Measurements from ENCODE around the gene KCNE2. TPM values are rescaled to one million over a fixed set of nuclear protein-coding genes. Genes with fewer than 3 reads are reported as not detected.

KCNE2 gene, protein sequence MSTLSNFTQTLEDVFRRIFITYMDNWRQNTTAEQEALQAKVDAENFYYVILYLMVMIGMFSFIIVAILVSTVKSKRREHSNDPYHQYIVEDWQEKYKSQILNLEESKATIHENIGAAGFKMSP
- 0.69 TPM for total RNA-seq

DNA sequence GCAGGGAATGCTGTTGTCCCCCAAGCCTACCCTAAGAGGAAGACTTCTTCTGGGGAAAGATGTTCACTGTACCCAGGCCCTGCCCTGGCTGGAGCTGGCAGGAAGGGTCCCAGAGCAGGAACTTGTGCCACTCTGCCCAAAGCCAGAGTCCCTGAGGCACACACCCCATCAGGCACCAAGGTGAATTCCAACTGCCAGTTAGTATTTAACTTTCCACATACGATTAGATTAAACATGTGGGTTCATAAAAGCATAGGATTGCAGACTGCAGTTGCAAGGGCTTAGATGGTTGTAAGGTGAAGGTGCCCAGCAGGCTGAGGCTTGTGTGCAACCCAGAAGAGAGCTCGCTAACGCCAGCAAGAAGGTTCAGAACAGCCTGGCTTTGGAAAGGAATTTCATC lies at the start of gene KCNE2:
Gene KCNE2 (plus strand): TSS at position 274 of the 400 bp plus-strand sequence. CDS start 6,473 bp downstream, outside the sequence.
- no peak for DNase-seq

DNA sequence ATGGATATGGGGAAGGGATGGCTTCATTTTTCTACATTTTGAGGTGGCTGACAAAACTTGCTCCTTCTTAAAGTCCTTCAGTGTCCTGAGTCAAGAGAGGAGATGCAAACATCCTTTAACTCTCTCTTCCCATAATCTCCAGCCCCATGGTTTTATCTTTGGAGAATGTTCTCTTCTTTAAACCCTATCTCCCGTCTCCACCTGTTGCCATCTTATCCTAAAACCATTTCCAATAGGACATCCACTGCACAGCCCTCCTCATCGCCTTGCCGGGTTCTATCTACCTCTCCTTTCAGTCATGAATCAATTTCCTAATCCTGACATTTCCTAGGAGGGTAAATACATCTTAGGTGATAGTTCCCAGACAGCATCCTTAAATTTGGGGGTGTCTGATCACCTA lies 44.2 kb upstream of the KCNE2 start:
- DNase-seq = no peak

DNA sequence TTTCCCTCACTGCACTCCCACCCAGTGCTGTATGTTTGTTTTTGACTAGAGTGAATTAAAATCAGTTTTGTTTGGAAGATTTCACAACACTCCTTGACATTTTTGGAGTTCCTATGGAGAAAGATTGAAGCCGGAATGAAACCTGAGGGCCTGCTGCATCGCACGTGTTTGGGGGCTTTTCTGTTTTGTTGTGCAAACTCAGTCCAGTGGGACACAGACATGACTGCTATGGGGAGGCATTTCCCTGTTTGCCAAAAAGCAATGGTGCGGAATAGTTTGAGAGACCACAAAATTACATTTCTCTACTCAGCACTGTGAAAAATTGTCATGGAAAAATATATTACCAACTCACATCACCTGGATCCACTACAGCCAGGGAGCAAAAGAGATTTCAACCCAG lies 43.8 kb upstream of the KCNE2 start:
- no peak for DNase-seq

DNA sequence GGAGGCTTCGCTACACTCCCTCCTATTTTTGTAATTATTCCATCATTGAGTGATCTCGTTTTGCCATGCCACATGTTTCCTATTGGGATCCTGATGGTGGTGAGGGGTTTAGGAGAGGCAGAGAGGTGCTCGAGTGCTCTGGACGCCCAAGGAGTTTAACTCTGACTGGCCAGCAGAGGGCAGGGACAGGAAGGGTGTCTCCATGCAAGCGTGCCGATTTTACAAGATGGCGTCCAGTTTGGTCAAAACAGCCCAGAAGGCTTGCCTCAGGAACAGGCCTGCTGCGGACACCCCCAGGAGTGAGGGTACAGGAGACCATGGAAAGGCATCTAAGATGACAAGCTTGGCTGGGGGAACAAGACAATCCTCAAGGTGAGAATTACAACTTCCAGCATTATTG lies 33.8 kb upstream of the KCNE2 start:
- DNase-seq = no peak

DNA sequence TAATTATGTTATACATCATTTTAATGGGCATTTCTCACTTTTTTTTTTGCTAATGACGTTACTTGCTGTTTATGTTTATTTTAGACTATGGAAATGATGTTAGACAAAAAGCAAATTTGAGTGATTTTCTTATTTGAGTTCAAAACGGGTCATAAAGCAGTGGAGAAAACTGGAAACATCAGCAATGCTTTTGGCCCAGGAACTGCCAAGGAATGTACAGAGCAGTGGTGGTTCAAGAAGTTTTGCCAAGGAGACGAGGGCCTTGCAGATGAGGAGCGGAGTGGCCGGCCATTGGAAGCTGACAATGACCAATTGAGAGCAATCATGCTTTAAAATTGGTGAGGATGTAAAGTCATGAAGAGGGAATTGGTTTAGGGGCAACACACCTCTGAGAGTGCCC lies 32.1 kb upstream of the KCNE2 start:
- DNase-seq = no peak

DNA sequence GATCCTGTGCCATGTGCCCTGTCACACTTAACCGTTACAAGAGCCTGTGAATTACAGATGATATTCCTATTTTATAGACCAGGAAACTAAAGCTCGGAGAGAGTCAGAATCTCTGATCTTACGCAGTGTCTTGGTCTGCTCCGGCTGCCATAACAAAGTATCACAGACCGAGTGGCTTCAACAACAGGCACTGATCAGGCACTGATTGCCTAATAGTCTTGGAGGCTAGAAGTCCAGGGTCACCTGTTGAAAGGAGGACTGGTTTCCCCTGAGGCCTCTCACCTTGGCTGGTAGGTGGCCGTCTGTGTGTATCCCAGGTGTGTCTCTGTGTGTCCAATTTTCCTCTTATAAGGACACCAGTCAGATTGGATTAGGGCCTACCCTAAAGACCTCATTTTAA lies 31.5 kb upstream of the KCNE2 start:
- no peak for DNase-seq

DNA sequence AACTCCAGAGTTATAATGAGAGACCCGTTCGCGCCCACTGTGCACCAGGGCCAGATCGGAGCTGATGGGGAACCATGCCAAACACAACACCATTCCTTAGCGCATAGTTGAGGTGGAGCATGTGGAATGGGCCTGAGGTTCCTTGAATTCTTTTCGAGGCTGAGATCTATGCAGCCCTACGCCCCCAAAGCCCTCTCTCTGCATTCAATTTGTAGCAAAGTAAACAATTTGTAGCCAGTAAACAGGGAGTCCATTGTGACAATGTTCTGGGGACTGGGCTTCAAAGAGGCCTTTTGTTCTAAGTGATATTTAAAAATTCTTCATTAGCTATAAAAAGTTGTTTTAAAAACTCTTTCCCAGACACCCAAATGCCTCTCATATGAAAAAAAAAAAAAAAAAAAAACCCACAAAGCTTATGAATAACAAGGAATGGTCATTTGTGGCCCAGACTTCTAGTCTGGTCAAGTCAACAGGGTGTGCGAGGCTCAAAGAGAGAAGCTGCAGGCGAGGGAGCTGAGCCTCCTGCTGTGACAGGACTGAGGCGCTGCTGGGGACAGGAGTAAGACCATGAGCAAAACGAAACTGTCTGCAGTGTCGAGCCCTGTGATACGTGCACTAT lies 30.6 kb upstream of the KCNE2 start:
- DNase-seq = no peak

DNA sequence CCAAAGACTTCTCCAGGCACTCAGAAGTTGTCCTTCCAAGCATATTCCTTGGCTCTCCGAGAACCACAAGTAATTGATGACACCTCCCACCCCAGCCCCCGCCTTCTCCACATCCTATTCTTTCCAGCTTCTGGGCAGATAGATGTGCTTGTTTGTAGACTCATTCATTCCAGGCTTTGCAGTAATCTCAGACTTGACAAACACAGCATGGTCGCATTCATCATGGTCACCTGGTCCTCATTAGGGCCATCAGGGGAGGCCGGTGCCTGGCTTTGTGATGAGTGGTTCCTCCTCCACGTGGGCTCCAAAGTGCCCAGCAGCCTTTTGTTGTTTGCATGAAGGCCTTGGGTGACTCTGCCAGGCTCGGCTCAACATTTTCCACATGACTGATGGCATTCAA lies 28.5 kb upstream of the KCNE2 start:
- DNase-seq = no peak

DNA sequence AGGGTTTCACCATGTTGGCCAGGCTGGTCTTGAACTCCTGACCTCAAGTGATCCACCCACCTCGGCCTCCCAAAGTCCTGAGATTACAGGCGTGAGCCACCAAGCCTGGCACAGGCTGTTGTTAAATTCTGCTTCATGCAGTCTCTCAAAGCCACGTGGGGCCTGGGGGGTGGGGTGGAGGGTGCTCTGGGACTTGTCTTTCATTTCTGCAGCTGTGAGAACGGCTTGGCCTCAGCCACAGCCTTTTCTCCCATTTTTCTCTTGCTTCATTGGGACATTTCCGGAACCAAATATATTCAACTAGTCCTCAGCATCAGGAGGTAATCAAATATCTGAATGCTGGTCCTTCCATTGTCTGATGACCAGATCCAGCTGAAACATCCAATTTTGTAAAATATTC lies 27.6 kb upstream of the KCNE2 start:
- DNase-seq = no peak

DNA sequence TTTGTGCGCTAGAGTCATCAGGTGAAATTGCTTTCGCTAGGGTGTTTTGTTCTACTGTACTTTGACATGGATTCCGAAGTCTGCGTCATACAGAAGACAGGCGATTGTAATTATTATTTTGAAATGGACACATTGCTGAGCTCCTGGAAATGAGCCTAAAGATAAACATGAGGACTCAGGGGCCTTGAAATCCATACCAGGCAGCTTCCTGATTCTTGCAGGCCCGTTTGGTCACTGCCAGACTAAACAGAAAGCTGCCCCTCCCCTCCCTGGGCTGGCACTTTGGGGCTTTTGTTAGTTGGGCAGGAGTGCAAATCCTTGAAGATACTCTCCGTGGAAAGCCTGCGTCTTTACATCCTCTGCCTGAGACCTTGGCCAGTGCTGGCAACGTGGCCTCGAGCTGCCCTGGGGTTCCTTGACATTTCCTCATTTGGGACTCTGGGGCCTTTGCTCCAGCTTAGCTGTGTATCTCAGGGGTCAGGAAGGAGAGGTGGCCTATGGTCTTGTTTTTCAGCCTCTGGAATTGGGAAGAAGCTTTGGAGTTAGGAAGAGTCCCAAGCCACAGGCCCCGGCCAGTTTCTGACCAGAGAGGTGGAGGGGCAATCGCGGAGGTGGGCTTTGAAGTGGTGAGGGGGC lies 26.9 kb upstream of the KCNE2 start:
- no peak for DNase-seq

DNA sequence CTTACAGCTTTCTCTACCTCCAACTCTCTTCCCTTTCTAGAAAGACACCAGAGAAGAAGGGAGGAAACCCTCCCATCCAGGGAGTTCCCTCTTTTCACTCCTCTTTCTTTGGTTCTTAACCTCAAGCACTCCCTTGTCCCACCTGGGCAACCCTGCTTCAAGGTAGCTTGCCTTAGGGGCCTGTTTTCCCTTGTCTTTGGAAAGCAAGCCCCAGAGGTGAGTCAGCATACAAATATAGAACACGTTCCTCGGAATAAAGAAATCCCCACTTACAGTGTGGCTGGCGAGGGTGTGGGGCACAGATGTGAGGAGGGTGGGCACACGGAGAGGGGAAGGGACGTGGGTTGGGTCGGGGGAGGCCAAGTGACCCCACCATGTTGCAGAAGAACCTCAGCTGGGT lies 26.1 kb upstream of the KCNE2 start:
- DNase-seq = no peak

DNA sequence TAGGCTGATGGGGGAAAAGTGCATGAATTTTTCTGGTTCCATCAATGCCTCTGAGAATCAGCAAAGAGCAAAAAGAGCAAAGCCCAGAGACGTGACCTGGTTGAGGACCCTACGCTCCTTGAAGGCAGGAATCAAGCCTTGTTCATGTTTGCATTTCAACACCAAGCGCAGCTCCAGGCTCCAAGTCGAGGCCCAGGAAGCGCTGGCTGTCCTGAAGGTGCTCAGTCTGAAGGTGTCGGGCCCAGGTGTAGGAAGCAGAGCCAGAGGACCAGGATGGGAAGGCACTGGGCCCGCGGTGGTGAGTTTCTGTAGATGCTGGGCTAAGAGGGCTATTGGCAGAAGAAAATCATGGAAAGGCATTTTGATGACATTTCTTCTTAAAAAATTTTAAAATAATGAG lies 25.6 kb upstream of the KCNE2 start:
- DNase-seq = no peak

DNA sequence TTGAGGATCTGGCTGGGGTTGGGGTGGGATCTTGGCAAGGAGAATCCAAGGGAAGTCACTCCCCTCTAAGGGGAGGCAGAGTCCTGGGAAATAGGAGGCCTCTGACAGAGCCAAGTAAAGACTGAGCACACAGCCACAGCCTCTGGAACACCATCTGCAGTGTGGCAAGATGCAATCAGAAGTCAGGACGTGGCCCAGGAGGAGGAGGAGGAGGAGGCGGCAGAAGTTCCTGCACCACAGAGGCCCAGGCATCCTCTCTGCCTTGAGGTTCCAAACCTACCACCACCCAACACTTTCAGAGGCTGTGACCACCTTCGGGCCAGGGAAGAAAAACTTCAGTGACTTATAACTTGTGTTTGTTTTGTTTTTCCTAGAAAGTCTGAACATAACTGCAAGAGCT lies 23.7 kb upstream of the KCNE2 start:
- no peak for DNase-seq

DNA sequence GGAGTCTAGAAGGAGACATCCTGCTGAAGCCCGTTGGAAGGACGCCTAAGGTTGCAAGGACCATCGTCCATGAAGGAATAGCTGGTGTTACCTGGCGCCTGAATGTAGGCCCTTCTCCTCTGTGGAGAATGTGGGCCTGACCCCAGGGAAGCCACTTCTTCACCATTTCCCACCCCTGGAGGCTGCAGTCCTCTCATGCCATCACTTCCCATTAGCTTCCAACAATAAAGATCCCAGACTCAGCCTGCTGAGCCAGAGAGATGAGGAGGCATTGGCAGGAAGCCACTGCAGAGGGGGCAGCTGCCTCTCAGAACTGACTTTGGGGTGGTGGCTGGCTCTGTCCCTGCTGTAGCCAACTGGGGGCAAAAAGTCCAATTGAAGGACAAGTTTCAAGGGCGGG lies 21.3 kb upstream of the KCNE2 start:
- DNase-seq = no peak

DNA sequence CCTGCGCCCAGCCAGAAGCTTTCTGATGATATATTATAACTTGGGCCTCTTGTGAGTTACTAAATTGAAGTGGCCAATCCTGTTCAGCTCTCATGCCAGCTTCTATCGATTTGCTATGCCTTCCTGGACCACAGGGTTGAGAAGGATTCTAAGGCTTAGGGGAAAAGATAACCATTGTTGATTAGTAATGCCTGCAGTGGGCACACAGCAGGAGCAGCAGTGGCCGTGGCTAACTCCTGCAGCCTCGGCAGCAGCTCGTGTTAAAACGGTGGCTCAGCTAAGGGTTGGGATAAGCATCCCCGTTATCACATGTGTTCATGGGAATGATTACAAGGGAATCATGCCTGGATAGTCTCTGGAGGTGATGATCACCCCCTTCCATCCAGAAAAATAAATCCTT lies 20.5 kb upstream of the KCNE2 start:
- no peak for DNase-seq

DNA sequence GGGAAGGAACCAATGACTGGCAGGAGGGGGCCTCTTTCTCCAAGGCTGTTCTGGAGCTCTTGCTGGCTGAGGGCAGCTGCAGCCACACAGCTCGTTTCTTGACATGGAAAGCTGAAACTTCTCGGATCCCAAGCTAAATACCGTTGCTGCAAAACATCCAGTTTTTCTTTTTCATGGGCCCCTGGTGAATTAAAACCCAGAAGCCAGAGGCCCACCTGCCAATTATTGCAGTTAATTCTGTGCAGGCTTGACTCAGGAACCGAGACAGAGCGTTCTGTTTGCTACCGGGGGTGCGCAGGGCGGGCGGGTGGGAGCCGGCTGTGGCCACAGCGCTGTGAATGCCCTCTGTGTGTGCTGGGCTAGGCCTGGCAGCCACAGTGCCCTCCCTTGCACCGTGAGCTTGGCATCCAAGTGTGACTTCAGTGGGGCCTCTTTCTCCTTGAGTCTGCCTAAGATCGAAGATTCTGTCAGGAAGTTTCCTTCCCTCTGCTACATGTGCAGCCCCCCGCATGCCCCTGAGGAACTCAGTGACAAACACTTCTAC lies 19.9 kb upstream of the KCNE2 start:
- DNase-seq = no peak

DNA sequence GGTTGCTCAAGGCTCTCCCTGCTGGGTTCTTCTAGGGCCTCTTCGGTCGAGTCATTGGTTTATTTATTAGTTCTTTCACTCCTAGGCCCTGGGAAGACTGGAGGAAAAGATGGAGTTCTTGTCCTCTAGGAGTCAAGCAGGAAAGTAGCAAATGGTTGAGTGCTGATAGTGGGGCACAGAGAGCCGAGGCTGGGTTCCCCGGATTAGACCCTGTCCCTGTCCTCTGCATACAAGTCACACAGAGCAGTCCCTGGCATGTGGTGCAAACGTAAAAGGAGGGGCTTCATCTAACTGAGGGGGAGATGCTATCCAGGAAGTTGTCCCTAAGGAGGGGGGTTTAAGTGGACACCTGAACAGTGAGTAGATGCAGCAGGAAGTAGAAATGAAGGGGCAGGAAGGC lies 19.2 kb upstream of the KCNE2 start:
- DNase-seq = no peak

DNA sequence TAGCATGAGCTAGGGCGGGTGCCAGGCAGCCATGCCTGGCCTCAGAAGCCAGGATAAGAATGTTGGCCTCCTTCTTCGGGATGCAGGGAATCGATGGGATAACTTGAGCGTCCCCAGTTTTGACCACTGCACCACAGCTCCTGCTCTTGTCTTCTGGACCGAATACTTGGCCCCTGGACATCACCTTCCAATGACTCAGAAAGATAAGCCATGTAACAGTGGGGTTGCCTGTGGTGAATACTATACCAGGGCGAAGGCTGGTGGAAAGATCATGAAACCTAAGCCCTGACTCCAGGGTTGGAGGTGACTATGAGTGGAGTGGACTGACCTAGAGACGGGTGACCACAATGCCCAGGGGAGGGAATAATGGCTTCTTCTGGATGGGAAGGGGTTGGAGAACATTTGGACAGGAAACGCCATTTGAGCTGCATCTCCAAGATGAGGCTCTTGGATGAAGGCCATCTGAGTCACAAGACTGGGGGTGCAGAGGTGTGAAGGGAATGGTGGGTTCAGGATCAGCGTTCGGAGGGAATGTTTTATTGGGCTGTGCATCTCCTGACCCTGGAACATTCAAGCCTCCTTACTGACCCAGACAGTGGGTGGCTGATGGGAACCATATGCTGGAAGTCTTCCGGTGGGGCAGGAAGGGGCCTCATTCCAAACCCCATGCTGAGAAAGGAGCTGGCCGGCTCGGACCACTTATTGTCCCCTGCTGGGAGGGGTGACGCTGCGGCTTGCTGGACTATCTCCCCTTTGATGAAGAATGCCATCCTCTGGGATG lies 18.5 kb upstream of the KCNE2 start:
- DNase-seq = no peak

DNA sequence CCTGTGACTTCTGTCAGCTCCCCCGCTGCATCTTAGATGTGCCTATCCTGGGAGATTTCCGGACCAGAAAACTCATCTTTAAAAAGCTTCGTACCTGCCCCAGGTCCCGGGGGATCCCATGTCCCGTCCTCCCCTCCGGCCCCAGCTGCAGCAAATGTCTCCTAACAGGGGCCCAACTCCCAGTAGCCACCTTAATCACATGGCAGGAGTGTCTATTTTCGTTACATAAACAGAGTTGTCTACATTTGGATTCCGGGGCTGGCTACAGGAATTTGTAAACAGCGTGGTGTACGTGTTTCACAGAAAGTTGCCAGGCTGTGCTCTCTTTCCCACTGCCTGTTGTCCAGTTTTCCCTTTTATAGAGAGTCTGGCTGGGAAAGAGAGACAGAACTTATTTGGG lies 17.9 kb upstream of the KCNE2 start:
- no peak for DNase-seq

DNA sequence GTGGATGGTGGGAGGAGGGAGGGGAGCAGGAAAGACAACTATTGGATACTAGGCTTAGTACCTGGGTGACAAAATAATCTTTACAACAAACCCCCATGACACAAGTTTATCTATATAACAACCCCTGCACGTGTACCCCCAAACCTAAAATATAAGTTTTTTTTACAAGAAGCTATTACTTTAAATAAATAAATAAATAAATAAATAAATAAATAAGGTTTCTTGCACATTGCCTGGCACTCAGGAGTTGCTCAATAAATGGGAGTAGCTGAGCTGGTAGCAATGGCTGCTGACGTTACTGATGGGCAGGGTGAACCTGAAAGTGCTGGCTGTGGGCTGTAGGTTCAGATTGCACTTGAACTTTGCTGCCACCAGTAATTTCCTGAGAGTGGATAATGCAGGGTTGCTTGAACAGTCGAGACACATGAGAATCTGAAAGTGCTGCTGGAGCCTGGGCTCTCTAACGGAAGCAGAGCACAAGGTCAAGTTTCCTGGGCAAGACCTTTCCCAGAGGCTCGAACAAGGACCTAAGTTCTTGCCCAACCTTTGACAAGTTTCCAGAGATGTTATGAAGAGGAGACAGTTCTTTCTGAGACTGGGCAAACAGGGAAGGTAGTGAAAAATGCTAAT lies 14.8 kb upstream of the KCNE2 start:
- no peak for DNase-seq

DNA sequence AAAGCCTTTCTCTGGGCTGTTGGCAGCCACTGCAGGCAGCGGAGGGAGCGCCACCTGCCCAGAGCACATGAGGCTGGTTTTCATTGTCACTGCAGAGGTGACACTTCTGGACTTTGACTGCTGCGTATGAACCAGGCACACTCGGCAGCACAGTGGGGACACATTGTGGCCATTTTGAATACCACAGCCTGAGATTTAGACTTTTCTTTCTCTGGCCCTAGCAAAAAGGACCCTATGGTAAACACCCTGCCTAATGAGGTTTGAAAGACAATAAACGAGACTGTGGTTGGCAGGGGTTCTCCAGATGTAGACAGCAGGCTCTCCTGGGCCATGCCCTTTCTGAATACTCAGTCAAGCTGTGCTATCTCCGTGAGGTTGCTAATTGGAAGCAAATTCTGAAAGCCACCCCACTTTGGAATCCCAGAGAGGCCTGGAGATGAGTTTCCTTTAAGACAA lies 12.0 kb upstream of the KCNE2 start:
- DNase-seq = peak; percentile 40

DNA sequence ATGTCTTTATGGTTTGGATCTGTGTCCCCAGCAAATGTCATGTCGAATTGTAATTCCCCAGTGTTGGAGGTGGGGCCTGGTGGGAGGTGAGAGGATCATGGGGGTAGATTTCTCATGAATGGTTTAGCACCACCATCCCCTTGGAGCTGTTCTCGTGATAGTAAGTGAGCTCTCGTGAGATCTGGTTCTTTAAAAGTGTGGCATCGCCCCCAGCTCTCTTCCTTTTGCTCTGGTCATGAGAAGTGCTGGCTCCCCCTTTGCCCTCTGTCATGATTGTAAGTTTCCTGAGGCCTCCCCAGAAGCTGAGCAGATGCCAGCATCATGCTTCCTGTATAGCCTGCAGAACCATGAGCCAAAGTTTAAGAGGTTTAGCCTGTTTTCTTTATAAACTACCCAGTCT lies 11.2 kb upstream of the KCNE2 start:
- DNase-seq = no peak

DNA sequence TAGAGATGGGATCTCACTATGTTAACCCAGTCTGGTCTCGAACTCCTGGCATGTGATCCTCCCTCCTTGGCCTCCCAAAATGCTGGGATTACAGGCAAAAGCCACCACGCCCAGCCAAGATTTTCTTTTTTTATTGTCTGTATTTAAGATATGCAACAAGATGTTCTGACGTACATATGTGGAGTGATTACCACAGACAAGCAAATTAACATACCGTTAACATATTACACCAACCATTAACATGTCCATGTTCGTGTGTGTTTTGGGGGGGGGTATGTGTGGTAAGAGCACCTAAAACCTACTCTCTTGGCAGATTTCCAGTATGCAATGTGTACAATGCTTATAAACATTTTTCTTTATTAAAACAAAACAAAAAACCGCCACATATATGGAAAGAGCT lies 10.6 kb upstream of the KCNE2 start:
- no peak for DNase-seq

All from skin of body (tissue), 2 donors.